NCI-H774 (cell line): ENCODE data around the gene PDC.

ENCODE experiments used
- DNase-seq: peaks from one replicate; lab custom pipeline; 2025; lab: John Stamatoyannopoulos, UW

PDC gene

GRCh38 chr1:186461014-186461413 lies at the start of gene PDC:
Gene PDC (minus strand): TSS chr1:186461114. CDS start chr1:186449459, 11,655 bp downstream.
- DNase-seq, result no peak

- DNase-seq, result no peak
Observed at GRCh38 chr1:186503190-186503589, 42.3 kb upstream of the PDC start.

GRCh38 chr1:186502087-186502486 lies 41.2 kb upstream of the PDC start:
- no peak for DNase-seq

- no peak for DNase-seq
Observed at GRCh38 chr1:186500804-186501203, 39.9 kb upstream of the PDC start.

- DNase-seq, result no peak
Observed at GRCh38 chr1:186499571-186499970, 38.7 kb upstream of the PDC start.

- no peak for DNase-seq
Observed at GRCh38 chr1:186498695-186499389, 37.9 kb upstream of the PDC start.

- no peak for DNase-seq
Observed at GRCh38 chr1:186498071-186498470, 37.2 kb upstream of the PDC start.

GRCh38 chr1:186497651-186498050 lies 36.7 kb upstream of the PDC start:
- no peak for DNase-seq

GRCh38 chr1:186496171-186496851 lies 35.4 kb upstream of the PDC start:
- DNase-seq, result no peak

- DNase-seq, result no peak
Observed at GRCh38 chr1:186494832-186495271, 33.9 kb upstream of the PDC start.

GRCh38 chr1:186492531-186493291 lies 31.8 kb upstream of the PDC start:
- no peak for DNase-seq

GRCh38 chr1:186491336-186491735 lies 30.4 kb upstream of the PDC start:
- no peak for DNase-seq

GRCh38 chr1:186487163-186487562 lies 26.2 kb upstream of the PDC start:
- no peak for DNase-seq

- no peak for DNase-seq
Observed at GRCh38 chr1:186486061-186486460, 25.1 kb upstream of the PDC start.

GRCh38 chr1:186483561-186483960 lies 22.6 kb upstream of the PDC start:
- DNase-seq, result no peak

- peak; percentile 29 for DNase-seq
Observed at GRCh38 chr1:186482661-186483255, 21.8 kb upstream of the PDC start.

GRCh38 chr1:186481303-186481888 lies 20.5 kb upstream of the PDC start:
- no peak for DNase-seq

GRCh38 chr1:186479162-186479561 lies 18.2 kb upstream of the PDC start:
- DNase-seq, result no peak

- no peak for DNase-seq
Observed at GRCh38 chr1:186476264-186477040, 15.5 kb upstream of the PDC start.

GRCh38 chr1:186474208-186474607 lies 13.3 kb upstream of the PDC start:
- no peak for DNase-seq

- no peak for DNase-seq
Observed at GRCh38 chr1:186473047-186473446, 12.1 kb upstream of the PDC start.
